HG03575 (cell line): ENCODE results near the gene SCARB1.
"Not testable (repeated sequence)": the region's sequence is repeated elsewhere in the genome, so short reads cannot be mapped to it uniquely, and the experiment has no call there.

Experiments used
- ATAC-seq: cut with Tn5 transposase; IDR thresholded peaks from one replicate; pipeline ENCODE4 v1.9.1; 2021; ENCODE audit not compliant: unreplicated experiment, insufficient number of reproducible peaks, low FRiP score; ENCODE audit errors: extremely low read depth

Gene SCARB1

DNA sequence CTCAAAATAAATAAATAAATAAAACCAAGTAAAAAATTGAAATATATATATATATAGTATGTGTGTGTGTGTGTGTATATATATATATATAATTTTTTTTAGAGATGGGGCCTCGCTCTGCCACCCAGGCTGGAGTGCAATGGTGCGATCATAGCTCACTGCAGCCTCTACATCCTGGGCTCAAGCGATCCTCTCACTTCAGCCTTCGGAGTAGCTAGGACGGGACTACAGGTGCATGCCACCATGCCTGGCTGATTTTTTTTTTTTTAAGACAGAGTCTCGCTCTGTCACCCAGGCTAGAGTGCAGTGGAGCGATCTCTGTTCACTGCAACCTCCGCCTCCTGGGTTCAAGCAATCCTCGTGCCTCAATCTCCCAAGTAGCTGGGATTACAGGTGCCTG lies 24.1 kb upstream of the SCARB1 start:
- ATAC-seq = not testable (repeated sequence)

GRCh38 chr12:124884587-124885438 lies 21.1 kb upstream of the SCARB1 start:
- ATAC-seq = no peak

GRCh38 chr12:124883263-124884130 lies 19.8 kb upstream of the SCARB1 start:
- ATAC-seq = no peak

- ATAC-seq = no peak
Observed at GRCh38 chr12:124881123-124881522, 17.5 kb upstream of the SCARB1 start.

GRCh38 chr12:124880335-124880734 lies 16.7 kb upstream of the SCARB1 start:
- not testable (repeated sequence) for ATAC-seq

DNA sequence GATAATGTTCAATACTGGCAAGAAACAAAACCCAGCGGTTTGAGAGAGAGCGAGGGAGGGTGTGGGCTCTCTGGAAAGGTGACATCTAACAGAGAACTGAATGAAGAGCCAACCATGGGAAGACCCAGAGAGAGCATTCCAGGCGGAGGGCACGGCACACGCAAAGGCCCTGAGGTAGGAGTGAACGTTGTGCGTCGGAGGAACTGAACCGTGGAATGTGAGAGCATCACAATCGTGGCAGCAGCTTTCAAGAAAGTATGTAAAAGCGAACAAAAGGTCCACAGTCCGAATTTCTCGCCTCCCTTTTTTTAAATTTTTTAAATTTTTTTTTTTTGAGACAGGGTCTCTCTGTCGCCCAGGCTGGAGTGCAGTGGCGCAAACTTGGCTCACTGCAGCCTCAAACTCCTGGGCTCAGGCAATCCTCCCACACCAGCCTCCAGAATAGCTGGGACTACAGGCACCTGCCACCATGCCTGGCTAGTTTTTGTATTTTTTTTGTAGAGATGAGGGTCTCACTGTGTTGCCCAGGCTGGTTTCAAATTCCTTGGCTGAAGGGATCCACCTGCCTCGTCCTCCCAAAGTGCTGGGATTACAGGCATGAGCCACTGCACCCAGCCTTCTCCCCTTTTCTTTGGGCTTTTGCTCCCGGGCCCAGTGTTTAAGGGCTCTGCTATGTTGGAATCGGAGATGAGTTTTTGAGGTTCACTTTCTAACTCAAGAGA lies 15.3 kb upstream of the SCARB1 start:
- ATAC-seq = no peak

GRCh38 chr12:124877423-124877822 lies 13.8 kb upstream of the SCARB1 start:
- ATAC-seq = no peak

DNA sequence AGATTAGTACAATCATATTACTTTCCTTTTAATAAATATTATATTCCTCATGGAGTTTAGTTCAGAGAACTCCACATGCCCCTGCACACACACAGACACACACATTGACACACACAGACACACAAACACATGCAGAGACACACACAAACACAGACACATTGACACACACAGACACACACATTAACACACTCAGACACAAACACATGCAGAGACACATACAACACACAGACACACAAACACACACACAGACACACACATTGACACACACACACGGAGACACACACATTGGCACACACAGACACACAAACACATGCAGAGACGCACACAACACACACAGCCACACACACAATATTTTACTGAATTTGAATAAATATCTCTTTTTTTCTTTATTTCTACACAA lies 12.5 kb upstream of the SCARB1 start:
- no peak for ATAC-seq

- no peak for ATAC-seq
Observed at GRCh38 chr12:124875803-124876132, 12.1 kb upstream of the SCARB1 start.

- no peak for ATAC-seq
Observed at GRCh38 chr12:124874988-124875802, 11.5 kb upstream of the SCARB1 start.

GRCh38 chr12:124874188-124874587 lies 10.5 kb upstream of the SCARB1 start:
- ATAC-seq = no peak

GRCh38 chr12:124872068-124872719 lies 8.5 kb upstream of the SCARB1 start:
- no peak for ATAC-seq

- no peak for ATAC-seq
Observed at GRCh38 chr12:124871297-124871696, 7.6 kb upstream of the SCARB1 start.

DNA sequence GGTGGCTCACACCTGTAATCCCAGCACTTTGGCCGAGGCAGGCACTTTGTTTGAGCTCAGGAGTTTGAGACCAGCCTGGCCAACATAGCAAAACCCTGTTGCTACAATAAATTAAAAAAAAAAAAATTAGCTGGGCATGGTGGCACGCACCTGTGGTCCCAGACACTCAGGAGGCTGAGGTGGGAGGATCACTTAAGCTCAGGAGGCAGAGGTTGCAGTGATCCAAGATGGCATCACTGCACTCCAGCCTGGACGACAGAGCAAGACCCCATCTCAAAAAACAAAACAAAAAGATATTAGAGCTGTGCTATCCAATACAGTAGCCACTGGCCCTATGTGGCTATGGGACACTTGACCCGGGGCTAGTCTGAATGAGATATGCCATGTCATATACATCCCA lies 6.9 kb upstream of the SCARB1 start:
- ATAC-seq = no peak

- ATAC-seq = no peak
Observed at GRCh38 chr12:124869059-124869665, 5.5 kb upstream of the SCARB1 start.

- no peak for ATAC-seq
Observed at GRCh38 chr12:124868252-124869058, 4.8 kb upstream of the SCARB1 start.

GRCh38 chr12:124867401-124867930 lies 3.8 kb upstream of the SCARB1 start:
- ATAC-seq = no peak
